ENCODE measurements around the gene ADGRB2. TPM values are rescaled to one million over a fixed set of nuclear protein-coding genes. Genes with fewer than 3 reads are reported as not detected.

The ADGRB2 gene
- total RNA-seq, 1 donor from 2014 or later = 12.1 TPM

GRCh38 chr1:31679676-31680230 lies 84.4 kb downstream of the ADGRB2 start:
- no peaks in the 10 kb centered on the region for H3K36me3 ChIP-seq
- DNase-seq = no peak
- no peaks in the 10 kb centered on the region for H3K27me3 ChIP-seq (ENCODE audit: low read depth)
- H3K4me1 ChIP-seq = peaks cover 14% of the 10 kb centered on the region
- H3K9me3 ChIP-seq (replicated peaks) = no peaks in the 10 kb centered on the region
- intact Hi-C loops (cut with micrococcal nuclease) = no loop called here
- TF ChIP-seq CTCF (IDR thresholded peaks at IDR 0.05; ENCODE audit: borderline replicate concordance) = no peak
- no peak overlapping the region for H3K4me3 ChIP-seq
- H3K27ac ChIP-seq (replicated peaks) = no peak overlapping the region

- Histone ChIP-seq H3K4me3 (no peak overlapping the region), H3K36me3 (no peaks in the 10 kb centered on the region), H3K4me1 (peaks cover 20% of the 10 kb centered on the region), H3K27me3 (ENCODE audit: low read depth) (no peaks in the 10 kb centered on the region), H3K9me3 (replicated peaks) (no peaks in the 10 kb centered on the region), H3K27ac (replicated peaks) (no peak overlapping the region)
- intact Hi-C loops (cut with micrococcal nuclease) = no loop called here
- no peak for TF ChIP-seq CTCF (IDR thresholded peaks at IDR 0.05; ENCODE audit: borderline replicate concordance)
- no peak for DNase-seq
Observed at GRCh38 chr1:31679091-31679490, 85.0 kb downstream of the ADGRB2 start.

GRCh38 chr1:31678681-31679080 lies 85.5 kb downstream of the ADGRB2 start:
- no peak for DNase-seq
- intact Hi-C loops (cut with micrococcal nuclease) = no loop called here
- H3K27me3 ChIP-seq (ENCODE audit: low read depth) = no peaks in the 10 kb centered on the region
- no peak overlapping the region for H3K27ac ChIP-seq (replicated peaks)
- no peak for TF ChIP-seq CTCF (IDR thresholded peaks at IDR 0.05; ENCODE audit: borderline replicate concordance)
- no peaks in the 10 kb centered on the region for H3K9me3 ChIP-seq (replicated peaks)
- H3K4me1 ChIP-seq = peaks cover 24% of the 10 kb centered on the region
- no peaks in the 10 kb centered on the region for H3K36me3 ChIP-seq
- no peak overlapping the region for H3K4me3 ChIP-seq

DNA sequence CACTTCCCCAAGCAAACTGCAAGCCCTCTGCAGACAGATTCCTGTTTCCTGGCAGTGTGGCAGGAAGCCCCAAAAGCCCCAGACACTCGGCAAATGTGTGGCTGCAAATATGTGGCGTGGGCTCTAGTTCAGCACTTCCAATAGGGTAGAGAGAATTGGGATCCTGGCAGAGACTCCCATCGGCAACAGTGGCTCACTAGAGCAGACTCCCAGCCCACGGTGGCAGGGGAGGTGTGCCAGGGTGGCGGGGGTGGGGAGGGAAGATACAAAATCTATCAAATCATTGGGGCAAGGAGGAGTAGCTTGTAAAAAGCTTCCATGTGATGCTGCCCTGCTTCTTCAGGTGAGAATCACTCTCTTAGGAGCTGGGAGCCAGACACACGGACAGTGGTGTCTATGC lies 86.2 kb downstream of the ADGRB2 start:
- Histone ChIP-seq H3K4me1 (peaks cover 32% of the 10 kb centered on the region), H3K4me3 (no peak overlapping the region), H3K27me3 (ENCODE audit: low read depth) (no peaks in the 10 kb centered on the region), H3K9me3 (replicated peaks) (no peaks in the 10 kb centered on the region), H3K36me3 (no peaks in the 10 kb centered on the region), H3K27ac (replicated peaks) (no peak overlapping the region)
- intact Hi-C loops (cut with micrococcal nuclease) = no loop called here
- DNase-seq = no peak
- no peak for TF ChIP-seq CTCF (IDR thresholded peaks at IDR 0.05; ENCODE audit: borderline replicate concordance)

- intact Hi-C loops (cut with micrococcal nuclease) = no loop called here
- no peaks in the 10 kb centered on the region for H3K36me3 ChIP-seq
- no peaks in the 10 kb centered on the region for H3K27me3 ChIP-seq (ENCODE audit: low read depth)
- H3K27ac ChIP-seq (replicated peaks) = no peak overlapping the region
- DNase-seq = no peak
- no peaks in the 10 kb centered on the region for H3K9me3 ChIP-seq (replicated peaks)
- H3K4me1 ChIP-seq = peaks cover 37% of the 10 kb centered on the region
- H3K4me3 ChIP-seq = no peak overlapping the region
- TF ChIP-seq CTCF (IDR thresholded peaks at IDR 0.05; ENCODE audit: borderline replicate concordance) = no peak
Observed at GRCh38 chr1:31677401-31677800, 86.7 kb downstream of the ADGRB2 start.

Small RNAs within 50 kb of the gene (microRNA-seq; reads per million reads assigned to microRNA genes)
- not detected for gene MIR4254

Other genes with a start within 250 kb of the ADGRB2 start
- 223 TPM for gene TINAGL1, start 187.8 kb downstream of the ADGRB2 start, total RNA-seq
- gene HCRTR1, start 146.7 kb downstream of the ADGRB2 start, total RNA-seq = 0.44 TPM
- gene PEF1, start 119.5 kb downstream of the ADGRB2 start, total RNA-seq = 36.4 TPM
- gene COL16A1, start 60.3 kb downstream of the ADGRB2 start, total RNA-seq = 18.3 TPM
- gene SPOCD1, start 51.7 kb upstream of the ADGRB2 start, total RNA-seq = not detected
- 203 TPM for gene PTP4A2, start 174.0 kb upstream of the ADGRB2 start, total RNA-seq
- gene KHDRBS1, start 249.5 kb upstream of the ADGRB2 start, total RNA-seq = 58.2 TPM